Measurements from ENCODE around the gene CASD1. TPM values are rescaled to one million over a fixed set of nuclear protein-coding genes. Genes with fewer than 3 reads are reported as not detected.

The CASD1 gene
- total RNA-seq, 2 experiments from 2014 or later: 11.5 to 12.0 TPM

DNA sequence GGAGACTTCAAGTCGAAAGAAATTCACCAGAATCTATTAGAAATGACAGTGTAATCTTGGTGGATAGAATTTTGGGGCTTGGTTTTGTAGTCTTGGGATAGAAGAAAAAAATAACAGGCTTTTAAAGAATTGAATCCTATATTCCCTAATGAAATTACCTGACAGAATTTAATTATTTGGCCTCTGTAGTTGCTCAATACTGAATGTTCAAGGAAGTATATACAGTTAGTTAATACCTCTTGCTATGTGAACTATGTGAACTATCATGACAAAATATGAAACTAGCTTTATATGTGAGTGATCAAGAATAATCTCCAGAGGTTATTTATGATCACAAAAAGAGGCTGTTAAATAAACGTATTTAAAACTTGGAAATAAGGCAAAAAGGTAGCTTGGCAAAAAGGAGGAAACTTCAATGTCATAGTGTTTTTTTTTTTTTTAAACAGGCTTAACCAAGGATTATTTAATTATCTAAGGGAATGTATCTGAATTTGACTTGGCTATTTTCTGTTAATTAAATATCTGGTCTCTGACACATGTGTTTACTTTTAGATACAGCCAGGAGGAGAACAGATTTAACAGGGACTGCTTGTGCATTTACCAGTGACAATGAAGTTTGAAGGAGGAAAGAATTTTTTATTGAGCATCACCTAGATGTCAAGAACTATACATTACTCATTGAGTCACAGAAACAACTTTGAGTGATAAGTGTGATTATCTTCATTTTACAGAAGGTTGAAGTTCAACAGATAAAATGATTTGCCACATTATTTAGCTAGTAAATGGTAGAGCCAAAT lies 11.5 kb upstream of the CASD1 start:
- Mint-ChIP-seq H3K9me3 (no peaks in the 10 kb centered on the region), H3K27me3 (peaks cover 34% of the 10 kb centered on the region), H3K4me3 (no peak overlapping the region), H3K4me1 (ENCODE audit: low read depth) (peaks cover 6% of the 10 kb centered on the region), H3K36me3 (no peaks in the 10 kb centered on the region), H3K27ac (no peak overlapping the region)
- intact Hi-C loops (cut with micrococcal nuclease): no loop called here
- ChIA-PET POLR2A (no interaction called here), CTCF (interaction anchor here (1.0 kb wide), 1 partner anchor 13 kb away, joined by 3 read pairs; no protein-coding TSS in a partner anchor)
- DNase-seq: no peak

DNA sequence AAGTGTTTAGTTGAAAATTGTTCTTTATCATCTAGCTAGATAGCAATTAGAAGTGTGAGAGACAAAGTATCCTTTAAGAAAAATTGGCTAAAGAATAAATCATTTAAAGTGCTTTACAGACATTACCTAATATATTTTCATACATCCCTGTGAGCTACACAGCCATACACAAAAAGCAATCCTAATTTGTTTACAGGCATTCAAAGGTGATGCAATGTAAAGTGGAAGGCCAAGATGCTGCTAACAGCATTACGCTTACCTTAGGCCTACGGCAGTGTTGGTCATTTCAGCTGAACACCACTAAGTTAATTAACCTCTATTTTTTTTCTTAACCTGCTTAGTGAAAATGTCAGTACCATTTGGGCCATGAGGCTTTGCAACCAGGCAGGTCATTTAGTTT lies 10.7 kb upstream of the CASD1 start:
- Mint-ChIP-seq H3K4me3 (no peak overlapping the region), H3K27ac (no peak overlapping the region), H3K4me1 (ENCODE audit: low read depth) (peaks cover 3% of the 10 kb centered on the region), H3K27me3 (peaks cover 33% of the 10 kb centered on the region), H3K9me3 (no peaks in the 10 kb centered on the region), H3K36me3 (no peaks in the 10 kb centered on the region)
- ChIA-PET POLR2A (no interaction called here), CTCF (interaction anchor here (1.0 kb wide), 1 partner anchor 12 kb away, joined by 3 read pairs; no protein-coding TSS in a partner anchor)
- intact Hi-C loops (cut with micrococcal nuclease): no loop called here
- no peak for DNase-seq

DNA sequence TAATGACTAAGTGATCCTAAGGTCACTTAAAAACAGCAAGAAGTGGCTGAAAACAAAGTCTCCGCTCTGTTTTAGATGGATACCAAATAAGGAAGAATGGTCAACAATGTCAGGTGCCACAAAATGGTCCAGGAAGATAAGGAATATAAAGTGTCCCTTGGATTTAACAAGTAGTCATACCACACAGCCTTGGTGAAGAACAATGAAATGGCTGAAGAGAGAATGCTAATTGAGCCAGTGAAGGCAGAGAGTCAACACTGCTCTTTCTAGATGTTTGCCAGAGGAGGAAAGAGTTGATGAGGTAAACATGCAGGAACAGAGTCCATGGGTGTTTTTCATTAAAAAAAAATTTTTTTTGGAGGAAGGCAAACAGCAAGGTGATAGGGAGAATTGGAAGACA lies 2.1 kb upstream of the CASD1 start:
- Mint-ChIP-seq H3K27me3 (no peaks in the 10 kb centered on the region), H3K36me3 (peaks cover 7% of the 10 kb centered on the region), H3K4me1 (ENCODE audit: low read depth) (peaks cover 25% of the 10 kb centered on the region), H3K4me3 (no peak overlapping the region), H3K27ac (no peak overlapping the region), H3K9me3 (no peaks in the 10 kb centered on the region)
- intact Hi-C loops (cut with micrococcal nuclease): no loop called here
- DNase-seq: no peak
- CTCF ChIA-PET: no interaction called here
- POLR2A ChIA-PET: no interaction called here

DNA sequence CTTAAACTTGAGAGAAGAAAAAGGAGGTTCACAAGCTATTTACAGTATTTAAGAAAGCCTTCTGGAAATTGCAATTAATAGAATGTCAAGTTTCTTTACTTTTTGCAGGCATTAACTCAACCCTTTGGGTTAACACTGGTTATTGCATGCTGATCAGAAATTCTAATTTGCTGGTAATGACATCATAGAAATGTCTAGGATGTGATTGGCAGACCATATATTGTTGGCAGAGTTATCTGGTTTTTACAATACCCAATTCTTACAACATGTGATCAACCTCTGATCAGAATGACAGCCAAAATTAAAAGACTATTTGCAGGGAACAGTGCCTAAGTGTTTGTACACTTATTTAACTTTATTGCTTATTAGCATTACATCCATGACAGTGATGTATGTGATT lies 1.6 kb upstream of the CASD1 start:
- H3K27me3 Mint-ChIP-seq: no peaks in the 10 kb centered on the region
- DNase-seq: no peak
- H3K27ac Mint-ChIP-seq: no peak overlapping the region
- H3K36me3 Mint-ChIP-seq: peaks cover 7% of the 10 kb centered on the region
- ChIA-PET POLR2A (no interaction called here), CTCF (no interaction called here)
- H3K4me1 Mint-ChIP-seq (ENCODE audit: low read depth): peaks cover 30% of the 10 kb centered on the region
- H3K9me3 Mint-ChIP-seq: no peaks in the 10 kb centered on the region
- no peak overlapping the region for H3K4me3 Mint-ChIP-seq
- intact Hi-C loops (cut with micrococcal nuclease): no loop called here

DNA sequence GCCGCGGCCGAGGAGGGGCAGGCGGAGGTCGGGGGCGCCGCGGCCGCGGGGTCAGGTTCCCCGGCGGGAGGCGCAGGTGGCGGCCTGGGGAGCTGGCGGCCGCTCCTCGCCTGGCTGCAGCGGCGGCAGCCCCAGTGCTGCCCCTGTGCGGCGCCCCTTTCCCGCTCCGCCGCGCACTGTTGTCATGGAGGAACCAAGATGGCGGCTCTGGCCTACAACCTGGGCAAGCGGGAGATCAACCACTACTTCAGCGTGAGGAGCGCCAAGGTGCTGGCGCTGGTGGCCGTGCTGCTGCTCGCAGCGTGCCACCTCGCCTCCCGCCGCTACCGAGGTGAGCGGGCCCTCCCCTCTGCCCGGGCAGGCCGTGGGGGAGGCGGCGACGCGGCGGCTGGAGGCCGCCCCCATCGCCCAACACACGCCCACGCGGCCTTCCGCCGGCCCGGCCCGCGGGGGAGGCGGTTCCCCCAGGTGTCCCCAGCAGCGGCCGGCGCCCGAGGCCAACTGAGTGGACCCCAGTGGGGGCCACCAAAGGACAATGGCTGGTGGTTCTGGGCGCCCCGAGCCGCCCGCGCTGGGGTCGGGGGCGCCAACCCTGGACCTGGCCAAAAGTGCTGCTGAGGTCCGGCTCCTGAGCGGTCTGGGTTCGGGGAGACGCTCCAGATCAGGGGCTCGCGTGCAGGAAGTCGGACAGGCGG lies 425 bp downstream of the CASD1 start:
- H3K27me3 Mint-ChIP-seq: no peaks in the 10 kb centered on the region
- H3K4me1 Mint-ChIP-seq (ENCODE audit: low read depth): peaks cover 42% of the 10 kb centered on the region
- ChIA-PET POLR2A (no interaction called here), CTCF (interaction anchor here (0.7 to 1.4 kb wide), 2 partner anchors 12 to 59 kb away, joined by 3 to 4 read pairs; no protein-coding TSS in a partner anchor)
- no peaks in the 10 kb centered on the region for H3K9me3 Mint-ChIP-seq
- peaks cover 9% of the 10 kb centered on the region for H3K36me3 Mint-ChIP-seq
- peak; percentile 71 for DNase-seq
- intact Hi-C loops (cut with micrococcal nuclease): loop anchor here (1.0 to 10.0 kb wide), 6 partner anchors 17 to 1277 kb away; partner anchors contain the start of genes BET1 and VPS50
- H3K4me3 Mint-ChIP-seq: peak overlapping the region; percentile 76
- peak overlapping the region; percentile 91 for H3K27ac Mint-ChIP-seq

DNA sequence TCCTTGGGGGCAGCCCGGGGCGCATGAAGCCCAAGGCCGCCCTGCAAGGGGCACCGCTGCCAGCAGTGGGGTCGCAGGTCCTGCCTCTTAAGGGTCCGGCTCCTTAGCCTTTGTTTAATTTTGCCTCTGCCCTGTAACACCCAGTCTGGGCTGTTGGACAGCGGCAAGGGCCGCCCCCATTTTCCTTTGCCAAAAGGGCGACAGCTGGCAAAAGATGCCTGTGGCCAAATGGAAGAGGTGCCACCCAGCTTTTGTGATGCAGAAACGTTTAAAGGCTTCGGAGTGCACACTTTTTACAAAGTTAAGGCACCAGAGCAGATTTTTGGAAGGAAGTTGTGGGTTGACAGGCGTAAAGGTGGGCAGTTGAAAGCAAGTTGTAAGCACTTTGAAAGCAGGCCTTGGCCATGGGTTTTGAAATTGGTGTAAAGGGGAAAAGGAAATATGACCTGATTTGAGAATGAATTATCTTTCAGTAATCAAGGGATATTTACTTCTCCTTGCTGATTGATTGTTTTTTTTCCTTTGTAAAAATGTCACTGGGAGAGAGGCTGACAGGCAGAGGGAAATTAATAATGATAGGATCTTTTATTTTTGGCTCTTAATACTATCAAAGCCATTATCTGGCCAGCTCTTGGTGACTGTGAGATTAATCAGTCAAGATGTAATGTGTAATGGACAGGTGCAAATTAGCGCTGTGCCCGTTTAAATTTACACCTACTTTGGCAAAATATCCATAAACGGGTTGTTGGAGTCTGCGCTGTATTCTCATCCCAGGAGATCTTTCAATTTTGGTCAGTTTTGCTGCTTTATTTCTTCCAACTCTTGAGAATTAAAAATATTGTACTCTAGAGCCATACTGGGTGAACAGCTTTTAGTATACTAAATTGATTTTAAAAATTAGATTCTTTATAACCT lies 1.2 kb downstream of the CASD1 start:
- H3K36me3 Mint-ChIP-seq: peaks cover 9% of the 10 kb centered on the region
- ChIA-PET CTCF (interaction anchor here (1.4 kb wide), 2 partner anchors 12 to 60 kb away, joined by 3 to 4 read pairs; no protein-coding TSS in a partner anchor), POLR2A (interaction anchor here (1.2 kb wide), 1 partner anchor 17 kb away, joined by 3 read pairs; no protein-coding TSS in a partner anchor)
- no peaks in the 10 kb centered on the region for H3K9me3 Mint-ChIP-seq
- peak overlapping the region; percentile 76 for H3K4me3 Mint-ChIP-seq
- no peaks in the 10 kb centered on the region for H3K27me3 Mint-ChIP-seq
- peaks cover 47% of the 10 kb centered on the region for H3K4me1 Mint-ChIP-seq (ENCODE audit: low read depth)
- peak; percentile 59 for DNase-seq
- intact Hi-C loops (cut with micrococcal nuclease): loop anchor here (1.0 to 10.0 kb wide), 7 partner anchors 18 to 1278 kb away; partner anchors contain the start of genes BET1 and VPS50
- peak overlapping the region; percentile 91 for H3K27ac Mint-ChIP-seq

DNA sequence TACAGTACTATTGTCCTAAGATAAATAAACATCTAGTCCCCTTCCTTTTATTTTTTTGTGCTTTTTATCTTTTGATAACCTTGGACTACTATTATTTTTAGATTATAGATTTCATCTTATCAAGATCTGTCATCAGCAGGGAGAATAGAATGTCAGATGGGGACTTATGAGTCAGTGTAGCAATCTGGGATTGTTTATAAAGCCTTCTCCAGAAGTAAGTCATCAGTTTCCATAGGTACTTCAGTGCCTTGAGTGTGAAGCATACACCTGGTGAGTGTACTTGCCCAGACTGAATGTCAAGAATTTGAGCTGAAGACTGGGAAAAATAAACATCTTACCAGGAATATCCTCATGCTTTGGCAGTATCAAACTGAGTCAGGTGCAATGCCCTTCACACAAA lies 2.1 kb downstream of the CASD1 start:
- H3K9me3 Mint-ChIP-seq: no peaks in the 10 kb centered on the region
- intact Hi-C loops (cut with micrococcal nuclease): loop anchor here (1.0 to 10.0 kb wide), 6 partner anchors 19 to 1279 kb away; partner anchors contain the start of genes BET1 and VPS50
- H3K36me3 Mint-ChIP-seq: peaks cover 9% of the 10 kb centered on the region
- no peaks in the 10 kb centered on the region for H3K27me3 Mint-ChIP-seq
- POLR2A ChIA-PET: interaction anchor here (1.2 kb wide), 1 partner anchor 18 kb away, joined by 3 read pairs; no protein-coding TSS in a partner anchor
- H3K4me1 Mint-ChIP-seq (ENCODE audit: low read depth): peaks cover 51% of the 10 kb centered on the region
- DNase-seq: no peak
- no peak overlapping the region for H3K27ac Mint-ChIP-seq
- H3K4me3 Mint-ChIP-seq: peak overlapping the region; percentile 29
- CTCF ChIA-PET: interaction anchor here (1.4 kb wide), 1 partner anchor 13 kb away, joined by 3 read pairs; no protein-coding TSS in a partner anchor

DNA sequence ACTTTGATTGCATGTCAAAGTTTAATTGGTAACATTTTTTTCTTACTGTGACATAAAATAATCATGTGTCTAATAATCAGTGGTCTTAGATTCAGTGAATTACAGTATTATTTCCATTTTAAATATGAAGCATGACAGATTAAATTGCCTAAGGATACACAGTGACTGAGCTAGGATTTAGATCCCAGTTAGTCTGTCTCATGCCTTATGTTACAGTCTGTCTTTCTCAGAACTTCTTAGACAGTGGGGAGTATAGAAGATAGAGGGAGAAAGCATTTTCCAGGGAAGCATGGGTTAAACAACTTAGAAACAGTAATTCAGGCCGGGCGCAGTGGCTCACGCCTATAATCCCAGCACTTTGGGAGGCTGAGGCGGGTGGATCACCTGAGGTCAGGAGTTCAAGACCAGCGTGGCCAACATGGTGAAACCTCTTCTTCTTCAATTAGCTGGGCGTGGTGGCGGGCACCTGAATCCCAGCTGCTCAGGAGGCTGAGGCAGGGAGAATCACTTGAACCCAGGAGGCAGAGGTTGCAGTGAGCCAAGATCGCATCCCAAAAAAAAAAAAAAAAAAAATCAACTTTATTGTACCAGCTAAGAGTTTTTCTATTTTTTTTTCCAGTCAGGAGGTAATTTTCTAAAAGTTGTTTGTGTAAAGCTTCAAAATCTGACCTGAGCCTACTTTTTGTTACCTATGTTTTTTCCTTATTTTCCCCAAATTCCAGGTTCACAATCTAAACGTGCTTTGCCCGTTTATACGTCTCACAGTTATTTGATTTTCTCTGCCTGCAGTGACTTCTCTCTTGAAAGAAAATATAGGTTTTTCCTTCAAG lies 3.3 kb downstream of the CASD1 start:
- Mint-ChIP-seq H3K27me3 (no peaks in the 10 kb centered on the region), H3K36me3 (peaks cover 9% of the 10 kb centered on the region), H3K27ac (no peak overlapping the region), H3K9me3 (no peaks in the 10 kb centered on the region), H3K4me1 (ENCODE audit: low read depth) (peaks cover 51% of the 10 kb centered on the region), H3K4me3 (no peak overlapping the region)
- DNase-seq: no peak
- intact Hi-C loops (cut with micrococcal nuclease): loop anchor here (5.0 to 10.0 kb wide), 3 partner anchors 109 to 962 kb away; partner anchors contain the start of gene BET1
- ChIA-PET CTCF (no interaction called here), POLR2A (no interaction called here)

DNA sequence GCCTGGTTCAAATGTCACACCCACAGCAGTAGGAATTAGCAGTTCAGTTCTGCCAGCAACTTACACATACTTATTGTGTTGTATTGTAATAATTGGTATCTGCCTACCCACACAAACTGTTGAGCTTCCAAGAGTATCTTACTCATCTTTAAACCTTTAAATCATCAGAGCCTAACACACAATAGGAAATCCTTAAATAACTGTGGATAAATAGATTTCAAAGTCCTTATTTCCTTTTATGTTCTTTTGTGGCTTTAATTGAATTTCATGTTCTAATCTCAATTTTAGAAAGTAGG lies 3.9 kb downstream of the CASD1 start:
- no peaks in the 10 kb centered on the region for H3K9me3 Mint-ChIP-seq
- H3K36me3 Mint-ChIP-seq: peaks cover 9% of the 10 kb centered on the region
- no peak overlapping the region for H3K27ac Mint-ChIP-seq
- H3K27me3 Mint-ChIP-seq: no peaks in the 10 kb centered on the region
- DNase-seq: no peak
- peaks cover 49% of the 10 kb centered on the region for H3K4me1 Mint-ChIP-seq (ENCODE audit: low read depth)
- no peak overlapping the region for H3K4me3 Mint-ChIP-seq
- intact Hi-C loops (cut with micrococcal nuclease): loop anchor here (5.0 to 10.0 kb wide), 3 partner anchors 109 to 961 kb away; partner anchors contain the start of gene BET1
- POLR2A ChIA-PET: no interaction called here
- CTCF ChIA-PET: no interaction called here

DNA sequence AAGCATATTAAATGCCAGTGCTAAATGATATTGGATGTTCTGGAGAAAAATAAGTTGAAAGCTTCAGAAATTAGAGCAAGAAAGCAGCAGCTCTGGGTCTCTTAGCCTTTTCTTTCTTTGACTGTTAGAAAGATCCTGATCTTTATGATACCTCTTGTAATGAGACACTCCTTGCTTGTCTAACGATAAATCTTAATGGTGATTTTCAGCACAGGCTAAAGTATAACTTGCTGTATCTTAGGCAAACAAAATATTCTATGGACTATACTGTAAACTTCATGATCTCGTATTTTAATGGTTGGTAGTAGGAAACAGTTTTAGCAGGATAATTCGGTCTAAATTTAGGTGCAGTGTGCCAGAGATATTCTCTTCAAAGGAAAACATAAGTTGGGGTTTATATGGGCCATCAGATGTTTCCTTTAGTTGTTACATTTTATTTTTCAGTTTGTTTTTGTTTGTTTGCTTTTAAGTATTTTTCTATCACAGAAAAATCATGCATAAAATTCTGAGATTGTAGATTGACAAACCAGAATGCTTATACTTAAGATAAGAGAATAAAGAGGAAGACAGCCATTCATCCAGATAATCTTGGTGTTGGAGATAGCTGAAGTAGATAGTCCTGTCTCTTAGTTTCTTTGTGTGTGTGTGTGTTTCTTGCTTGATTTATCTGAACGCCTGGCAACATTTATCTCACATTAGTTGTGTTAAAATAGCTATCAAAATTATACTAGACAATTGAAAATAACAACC lies 4.7 kb downstream of the CASD1 start:
- no peak for DNase-seq
- H3K4me3 Mint-ChIP-seq: no peak overlapping the region
- peaks cover 45% of the 10 kb centered on the region for H3K4me1 Mint-ChIP-seq (ENCODE audit: low read depth)
- intact Hi-C loops (cut with micrococcal nuclease): loop anchor here (5.0 to 10.0 kb wide), 3 partner anchors 108 to 960 kb away; partner anchors contain the start of gene BET1
- CTCF ChIA-PET: no interaction called here
- POLR2A ChIA-PET: no interaction called here
- peaks cover 9% of the 10 kb centered on the region for H3K36me3 Mint-ChIP-seq
- H3K9me3 Mint-ChIP-seq: no peaks in the 10 kb centered on the region
- no peak overlapping the region for H3K27ac Mint-ChIP-seq
- no peaks in the 10 kb centered on the region for H3K27me3 Mint-ChIP-seq
